SK-N-SH treated with all-trans-retinoic acid at 6 μM for 48 hours (cell line): ENCODE data around the gene KRTAP10-2.

Source experiments
- ATAC-seq: fragments of 200-7000 bp; cut with Tn5 transposase; 3 replicates; pipeline ENCODE4 v1.9.1; 2020; ENCODE audit warnings: mild to moderate bottlenecking, moderate library complexity
- ARNTL ChIP-seq: fragments of 450-650 bp; formaldehyde crosslinking; IDR thresholded peaks from 2 replicates; pipeline ENCODE4 v1.5.0; 2020; ENCODE audit warnings: low read depth, mild to moderate bottlenecking, moderate library complexity, borderline replicate concordance
- CREB5 ChIP-seq: fragments of 250-450 bp; sonication (Bioruptor Pico); IDR thresholded peaks from 2 replicates; pipeline ENCODE4 v1.5.1; 2020; ENCODE audit warnings: low read depth, mild to moderate bottlenecking, moderate library complexity
- CSDC2 ChIP-seq: fragments of 250-450 bp; sonication (Bioruptor Pico); IDR thresholded peaks from 2 replicates; pipeline ENCODE4 v1.5.0; 2020; ENCODE audit warnings: mild to moderate bottlenecking, moderate library complexity
- ESRRG ChIP-seq: fragments of 250-450 bp; sonication (Bioruptor Pico); IDR thresholded peaks from 2 replicates; pipeline ENCODE4 v1.6.1; 2021; ENCODE audit warnings: mild to moderate bottlenecking
- GLIS3 ChIP-seq: fragments of 250-450 bp; sonication (Bioruptor Pico); IDR thresholded peaks from 2 replicates; pipeline ENCODE4 v1.5.0; 2020; ENCODE audit warnings: mild to moderate bottlenecking, moderate library complexity
- ISL1 ChIP-seq: fragments of 250-450 bp; sonication (Bioruptor Pico); IDR thresholded peaks from 2 replicates; pipeline ENCODE4 v2.1.2; 2022; ENCODE audit warnings: mild to moderate bottlenecking, moderate library complexity
- OSR1 ChIP-seq: fragments of 250-450 bp; sonication (Bioruptor Pico); IDR thresholded peaks from 2 replicates; pipeline ENCODE4 v1.8.0; 2022; ENCODE audit warnings: moderate library complexity, mild to moderate bottlenecking, inconsistent platforms
- PATZ1 ChIP-seq: fragments of 250-450 bp; sonication (Bioruptor Pico); IDR thresholded peaks from 2 replicates; pipeline ENCODE4 v1.8.0; 2020; ENCODE audit warnings: mild to moderate bottlenecking, moderate library complexity, borderline replicate concordance
- POU6F1 ChIP-seq: fragments of 250-450 bp; sonication (Bioruptor Pico); IDR thresholded peaks from 2 replicates; pipeline ENCODE4 v1.8.0; 2021; ENCODE audit warnings: low read depth, mild to moderate bottlenecking, moderate library complexity, borderline replicate concordance
- PPARA ChIP-seq: fragments of 250-450 bp; sonication (Bioruptor Pico); IDR thresholded peaks from 2 replicates; pipeline ENCODE4 v1.5.0; 2020; ENCODE audit warnings: mild to moderate bottlenecking, borderline replicate concordance
- RARB ChIP-seq: fragments of 250-450 bp; sonication (Bioruptor Pico); IDR thresholded peaks from 2 replicates; pipeline ENCODE4 v1.8.0; 2021; ENCODE audit warnings: mild to moderate bottlenecking, moderate library complexity
- SNAI2 ChIP-seq: fragments of 250-450 bp; sonication (Bioruptor Pico); IDR thresholded peaks from 2 replicates; pipeline ENCODE4 v1.5.0; 2020; ENCODE audit warnings: mild to moderate bottlenecking, moderate library complexity
- TOX ChIP-seq: fragments of 250-450 bp; sonication (Bioruptor Pico); IDR thresholded peaks from 2 replicates; pipeline ENCODE4 v1.8.0; 2021; ENCODE audit warnings: mild to moderate bottlenecking, moderate library complexity, borderline replicate concordance
- TSHZ2 ChIP-seq: fragments of 250-450 bp; sonication (Bioruptor Pico); IDR thresholded peaks from 2 replicates; pipeline ENCODE4 v1.5.0; 2020; ENCODE audit warnings: mild to moderate bottlenecking, moderate library complexity
- ZC3H10 ChIP-seq: fragments of 250-450 bp; sonication (Bioruptor Pico); IDR thresholded peaks from 2 replicates; pipeline ENCODE4 v1.5.1; 2021; ENCODE audit warnings: mild to moderate bottlenecking, moderate library complexity
- ZFP3 ChIP-seq: fragments of 250-450 bp; sonication (Bioruptor Pico); IDR thresholded peaks from 2 replicates; pipeline ENCODE4 v1.5.0; 2020; ENCODE audit warnings: mild to moderate bottlenecking, moderate library complexity
- ZFP30 ChIP-seq: fragments of 450-650 bp; formaldehyde crosslinking; IDR thresholded peaks from 2 replicates; pipeline ENCODE4 v1.5.0; 2022; ENCODE audit warnings: mild to moderate bottlenecking, moderate library complexity
- ZNF565 ChIP-seq: fragments of 450-650 bp; formaldehyde crosslinking; conservative IDR thresholded peaks from 2 replicates; pipeline ENCODE4 v1.5.0; 2020; ENCODE audit warnings: low read depth, mild to moderate bottlenecking, moderate library complexity
- ZNF70 ChIP-seq: fragments of 450-650 bp; formaldehyde crosslinking; IDR thresholded peaks from 2 replicates; pipeline ENCODE4 v1.5.0; 2020; ENCODE audit warnings: mild to moderate bottlenecking, moderate library complexity

Gene KRTAP10-2

GRCh38 chr21:44511219-44511937, 39.9 kb downstream of the KRTAP10-2 start:
- no peak for ATAC-seq
- TF ChIP-seq PPARA (CRISPR knock-in tag) (no peak), ZFP3 (no peak), TOX (CRISPR knock-in tag) (no peak), ZFP30 (CRISPR knock-in tag) (no peak), SNAI2 (CRISPR knock-in tag) (no peak), ESRRG (CRISPR knock-in tag) (no peak), PATZ1 (CRISPR knock-in tag) (no peak), CSDC2 (CRISPR knock-in tag) (no peak), OSR1 (no peak), RARB (CRISPR knock-in tag) (no peak), ZC3H10 (CRISPR knock-in tag) (no peak), TSHZ2 (CRISPR knock-in tag) (no peak), ZNF565 (CRISPR knock-in tag) (no peak), POU6F1 (CRISPR knock-in tag) (no peak), ARNTL (CRISPR knock-in tag) (no peak), CREB5 (CRISPR knock-in tag) (no peak), ISL1 (CRISPR knock-in tag) (no peak), ZNF70 (CRISPR knock-in tag) (no peak)

GRCh38 chr21:44510508-44511218, 40.6 kb downstream of the KRTAP10-2 start:
- no peak for TF ChIP-seq GLIS3 (CRISPR knock-in tag)
- TF ChIP-seq ZFP30 (CRISPR knock-in tag), result no peak
- no peak for TF ChIP-seq ISL1 (CRISPR knock-in tag)
- no peak for TF ChIP-seq TSHZ2 (CRISPR knock-in tag)
- TF ChIP-seq ESRRG (CRISPR knock-in tag), result no peak
- no peak for TF ChIP-seq PATZ1 (CRISPR knock-in tag)
- peak; percentile 76 for ATAC-seq
